Measurements from ENCODE around the gene POLG2. TPM values are rescaled to one million over a fixed set of nuclear protein-coding genes. Genes with fewer than 3 reads are reported as not detected.

The POLG2 gene
- total RNA-seq, 4 donors from 2014 or later, result 1.4 to 12.6 (median 6.6) TPM

GRCh38 chr17:64532409-64532808 is 35.6 kb upstream of the POLG2 start:
- H3K27me3 ChIP-seq, result no peaks in the 10 kb centered on the region
- ATAC-seq, result no peak
- H3K4me1 ChIP-seq, result peaks cover 0 to 13% (median 0%) of the 10 kb centered on the region in 3 donors
- H3K36me3 ChIP-seq, result peaks cover 16 to 100% of the 10 kb centered on the region in 2 donors
- peak overlapping the region in 3 of 4 donors; percentile 1 to 25 (median 7) for H3K27ac ChIP-seq
- H3K4me3 ChIP-seq, result no peak overlapping the region
- H3K9me3 ChIP-seq, result no peaks in the 10 kb centered on the region
- WGBS, 2 donors (ENCODE audit: low coverage in 1 of 2), result 84 to 91% methylated on average over 4 to 5 of the region's 5 CpGs
- TF ChIP-seq POLR2AphosphoS5 (IDR thresholded peaks at IDR 0.05) (no peak), CTCF (IDR thresholded peaks at IDR 0.05) (no peak), EP300 (IDR thresholded peaks at IDR 0.05) (no peak), POLR2A (IDR thresholded peaks at IDR 0.05) (no peak)

DNA sequence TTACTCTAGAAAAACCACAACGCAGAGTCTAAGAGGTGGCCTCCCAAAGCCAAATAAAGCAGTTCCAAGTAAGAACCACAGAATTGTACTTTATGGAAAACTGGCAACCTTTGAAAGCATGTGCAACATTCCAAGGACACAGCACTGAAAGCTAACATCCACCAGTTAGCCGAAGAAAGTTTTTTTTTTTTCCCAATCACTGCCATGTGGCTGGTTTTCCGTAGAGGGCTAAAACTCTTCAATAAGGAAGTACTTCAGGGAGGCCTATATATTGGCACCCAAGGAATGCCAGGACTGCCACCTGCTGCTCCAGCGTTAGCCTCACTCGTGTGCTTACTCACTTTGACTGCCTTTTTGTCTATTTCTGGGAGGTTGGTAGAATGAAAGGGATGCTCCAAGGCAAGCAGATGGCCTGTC is 35.1 kb upstream of the POLG2 start:
- WGBS, 2 donors (ENCODE audit: low coverage in 1 of 2), result 62 to 66% methylated on average over 4 to 5 of the region's 5 CpGs
- no peak for TF ChIP-seq EP300 (IDR thresholded peaks at IDR 0.05)
- TF ChIP-seq POLR2AphosphoS5 (IDR thresholded peaks at IDR 0.05), result no peak
- TF ChIP-seq POLR2A (IDR thresholded peaks at IDR 0.05), result no peak
- TF ChIP-seq CTCF (IDR thresholded peaks at IDR 0.05), result no peak
- Histone ChIP-seq H3K27ac (peak overlapping the region in 3 of 4 donors; percentile 1 to 25 (median 7)), H3K27me3 (no peaks in the 10 kb centered on the region), H3K4me3 (no peak overlapping the region), H3K9me3 (no peaks in the 10 kb centered on the region), H3K4me1 (peaks cover 0 to 13% (median 0%) of the 10 kb centered on the region in 3 donors), H3K36me3 (peaks cover 17 to 100% of the 10 kb centered on the region in 2 donors)
- no peak for ATAC-seq

- Histone ChIP-seq H3K9me3 (no peaks in the 10 kb centered on the region), H3K4me3 (no peak overlapping the region), H3K36me3 (peaks cover 26 to 100% of the 10 kb centered on the region in 2 donors), H3K27ac (no peak overlapping the region), H3K4me1 (peaks cover 0 to 13% (median 0%) of the 10 kb centered on the region in 3 donors), H3K27me3 (no peaks in the 10 kb centered on the region)
- ATAC-seq, result no peak
- TF ChIP-seq POLR2A (IDR thresholded peaks at IDR 0.05), result no peak
- TF ChIP-seq EP300 (IDR thresholded peaks at IDR 0.05), result no peak
- no peak for TF ChIP-seq POLR2AphosphoS5 (IDR thresholded peaks at IDR 0.05)
- 91 to 93% methylated on average over 4 to 5 of the region's 5 CpGs for WGBS, 2 donors (ENCODE audit: low coverage in 1 of 2)
Observed at GRCh38 chr17:64529221-64529620, 32.4 kb upstream of the POLG2 start.

DNA sequence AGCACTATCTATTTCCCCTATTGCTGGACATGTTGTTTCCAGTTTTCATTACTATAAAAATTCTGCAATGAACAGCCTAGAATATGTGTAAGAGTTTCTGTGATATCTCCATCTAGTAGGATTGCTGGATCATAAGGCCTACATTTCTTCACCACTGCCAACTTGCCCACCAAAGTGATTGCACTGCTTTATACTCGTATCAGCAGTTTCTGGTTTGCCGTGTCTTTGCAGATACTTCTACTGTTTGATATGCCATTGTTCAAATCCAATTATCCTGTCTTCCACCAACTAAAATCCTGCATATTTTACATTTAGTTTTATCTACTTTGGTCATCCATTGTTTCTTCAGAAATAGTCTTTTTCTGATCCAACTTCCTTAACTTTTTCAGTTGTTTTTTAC is 31.1 kb upstream of the POLG2 start:
- no peak overlapping the region for H3K4me3 ChIP-seq
- H3K36me3 ChIP-seq, result peaks cover 26 to 100% of the 10 kb centered on the region in 2 donors
- ATAC-seq, result no peak
- no peaks in the 10 kb centered on the region for H3K9me3 ChIP-seq
- no peak overlapping the region for H3K27ac ChIP-seq
- peaks cover 0 to 13% (median 0%) of the 10 kb centered on the region in 3 donors for H3K4me1 ChIP-seq
- no peaks in the 10 kb centered on the region for H3K27me3 ChIP-seq
- WGBS, 2 donors (ENCODE audit: low coverage in 1 of 2), result 77 to 100% methylated on average over 2 of the region's 2 CpGs
- TF ChIP-seq POLR2AphosphoS5 (IDR thresholded peaks at IDR 0.05) (no peak), EP300 (IDR thresholded peaks at IDR 0.05) (no peak), CTCF (IDR thresholded peaks at IDR 0.05) (no peak), POLR2A (IDR thresholded peaks at IDR 0.05) (no peak)

GRCh38 chr17:64520359-64520758 is 23.5 kb upstream of the POLG2 start:
- no peaks in the 10 kb centered on the region for H3K27me3 ChIP-seq
- no peak overlapping the region for H3K27ac ChIP-seq
- H3K4me1 ChIP-seq, result no peaks in the 10 kb centered on the region
- WGBS, 2 donors (ENCODE audit: low coverage in 1 of 2), result 100% methylated on average over 1 to 5 of the region's 6 CpGs
- TF ChIP-seq POLR2AphosphoS5 (IDR thresholded peaks at IDR 0.05) (no peak), EP300 (IDR thresholded peaks at IDR 0.05) (no peak), POLR2A (IDR thresholded peaks at IDR 0.05) (no peak)
- peaks cover 2 to 100% of the 10 kb centered on the region in 2 donors for H3K36me3 ChIP-seq
- no peaks in the 10 kb centered on the region for H3K9me3 ChIP-seq
- ATAC-seq, result no peak
- no peak overlapping the region for H3K4me3 ChIP-seq

DNA sequence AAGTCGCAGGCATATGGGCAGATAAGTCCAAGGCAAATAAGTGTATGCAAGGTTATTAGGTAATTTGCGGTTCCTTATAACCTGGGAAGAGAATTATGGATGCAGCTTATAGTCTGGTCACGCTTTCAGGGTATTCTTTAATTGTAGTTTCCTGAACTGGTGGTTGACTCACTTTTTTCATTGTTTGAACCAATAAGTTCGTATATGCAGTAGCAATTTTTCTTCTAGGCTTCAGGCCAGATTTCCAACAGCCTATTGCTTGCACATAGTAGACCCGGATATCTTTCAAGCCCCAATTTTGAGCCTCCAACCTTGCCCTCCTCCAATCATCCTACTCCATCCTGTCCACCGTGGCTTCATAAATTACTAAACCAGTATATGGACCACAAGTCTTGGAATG is 22.7 kb upstream of the POLG2 start:
- Histone ChIP-seq H3K4me1 (no peaks in the 10 kb centered on the region), H3K4me3 (no peak overlapping the region), H3K9me3 (no peaks in the 10 kb centered on the region), H3K36me3 (peaks cover 0 to 100% of the 10 kb centered on the region in 2 donors), H3K27ac (no peak overlapping the region), H3K27me3 (no peaks in the 10 kb centered on the region)
- TF ChIP-seq POLR2AphosphoS5 (IDR thresholded peaks at IDR 0.05), result no peak
- no peak for TF ChIP-seq EP300 (IDR thresholded peaks at IDR 0.05)
- TF ChIP-seq POLR2A (IDR thresholded peaks at IDR 0.05), result no peak
- no peak for TF ChIP-seq CTCF (IDR thresholded peaks at IDR 0.05)
- no peak for ATAC-seq
- WGBS, 2 donors (ENCODE audit: low coverage in 1 of 2), result 86 to 89% methylated on average over 6 of the region's 6 CpGs
